ENCODE data around the gene COL10A1.

DNA sequence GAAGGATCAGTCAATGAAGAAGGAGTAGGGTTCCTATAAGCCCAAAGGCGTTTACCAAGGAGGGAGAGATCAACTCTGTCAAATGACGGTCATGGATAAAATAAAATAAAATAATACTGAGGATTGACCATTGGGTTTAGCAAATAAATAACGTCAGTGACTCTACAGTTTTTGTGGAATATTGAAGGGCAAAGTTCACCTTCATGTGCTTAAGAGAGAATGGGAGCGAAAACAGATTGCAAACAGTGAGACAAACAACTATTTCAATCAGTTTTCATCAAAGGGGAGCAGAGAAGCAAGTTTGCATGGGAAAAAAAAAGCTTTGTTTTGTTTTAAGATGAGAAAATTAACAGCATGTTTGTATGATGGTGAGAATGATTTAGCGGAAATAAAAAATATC lies 42.9 kb downstream of the COL10A1 start:
- TF ChIP-seq, protein P1, sequence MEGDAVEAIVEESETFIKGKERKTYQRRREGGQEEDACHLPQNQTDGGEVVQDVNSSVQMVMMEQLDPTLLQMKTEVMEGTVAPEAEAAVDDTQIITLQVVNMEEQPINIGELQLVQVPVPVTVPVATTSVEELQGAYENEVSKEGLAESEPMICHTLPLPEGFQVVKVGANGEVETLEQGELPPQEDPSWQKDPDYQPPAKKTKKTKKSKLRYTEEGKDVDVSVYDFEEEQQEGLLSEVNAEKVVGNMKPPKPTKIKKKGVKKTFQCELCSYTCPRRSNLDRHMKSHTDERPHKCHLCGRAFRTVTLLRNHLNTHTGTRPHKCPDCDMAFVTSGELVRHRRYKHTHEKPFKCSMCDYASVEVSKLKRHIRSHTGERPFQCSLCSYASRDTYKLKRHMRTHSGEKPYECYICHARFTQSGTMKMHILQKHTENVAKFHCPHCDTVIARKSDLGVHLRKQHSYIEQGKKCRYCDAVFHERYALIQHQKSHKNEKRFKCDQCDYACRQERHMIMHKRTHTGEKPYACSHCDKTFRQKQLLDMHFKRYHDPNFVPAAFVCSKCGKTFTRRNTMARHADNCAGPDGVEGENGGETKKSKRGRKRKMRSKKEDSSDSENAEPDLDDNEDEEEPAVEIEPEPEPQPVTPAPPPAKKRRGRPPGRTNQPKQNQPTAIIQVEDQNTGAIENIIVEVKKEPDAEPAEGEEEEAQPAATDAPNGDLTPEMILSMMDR (IDR thresholded peaks at IDR 0.05), result no peak
- no peak for TF ChIP-seq POLR2A (IDR thresholded peaks at IDR 0.05)
